PC-9 (cell line): ENCODE results near the gene ARID5B.

ENCODE experiments used
- CTCF ChIP-seq: fragments of 200-600 bp; sonication (generic); conservative IDR thresholded peaks from 2 replicates; pipeline ENCODE4 v1.6.1; 2017; ENCODE audit warnings: mixed run types, antibody characterized with exemption, mild to moderate bottlenecking, moderate library complexity
- EZH2 ChIP-seq: fragments of 200-600 bp; sonication (generic); IDR thresholded peaks from 2 replicates; pipeline ENCODE4 v1.8.0; 2017; ENCODE audit warnings: antibody characterized with exemption, low read depth

- TF ChIP-seq CTCF (no peak), EZH2 (no peak)
Observed at GRCh38 chr10:62037166-62037831, 135.8 kb downstream of the ARID5B start.
